AG04450 (cell line): ENCODE results near the gene ANKS1B. TPM values are rescaled to one million over a fixed set of nuclear protein-coding genes. Genes with fewer than 3 reads are reported as not detected.

Experiments used
- CTCF ChIA-PET: fragments of 300-600, 350-600 bp; formaldehyde crosslinking; extraction: SDS; loops from one replicate; lab custom pipeline; 2022; ENCODE audit warnings: antibody characterized with exemption, inconsistent platforms; lab: Charles Lee
- POLR2A ChIA-PET: fragments of 350-600 bp; formaldehyde crosslinking; extraction: SDS; loops from one replicate; lab custom pipeline; 2021; ENCODE audit warnings: antibody characterized with exemption, inconsistent platforms; lab: Yijun Ruan, JAX
- DNase-seq: peaks from one replicate; pipeline ENCODE4 v3.0.0-alpha.2; 2011; ENCODE audit warnings: low read depth, low spot score
- H3K27ac ChIP-seq: one replicate; pipeline ENCODE4 v1.5.1; 2012; ENCODE audit warnings: low read depth, low read length, control low read depth
- H3K27me3 ChIP-seq: one replicate; pipeline ENCODE4 v1.6.0; 2012; ENCODE audit warnings: low read length; ENCODE audit not compliant: control insufficient read depth, insufficient read depth
- H3K4me3 ChIP-seq: 2 replicates; pipeline ENCODE4 v1.5.1; 2011; ENCODE audit warnings: mild to moderate bottlenecking, low read depth, low read length, control low read depth
- H3K9me3 ChIP-seq: 2 replicates; pipeline ENCODE4 v1.5.1; 2012; ENCODE audit warnings: low read length; ENCODE audit not compliant: control insufficient read depth, insufficient read depth
- CTCF ChIP-seq: IDR thresholded peaks from 2 replicates; pipeline ENCODE4 v1.5.1; 2011; ENCODE audit warnings: low read depth, low read length, control low read depth, inconsistent platforms
- polyA plus RNA-seq: library from polyadenylated mRNA; depleted of rRNA; stranded (reverse); fragments of >200 nt; gene quantifications from 2 replicates; pipeline ENCODE4 v1.2.3, GENCODE V29; 2011

ANKS1B gene
- polyA plus RNA-seq, 1 experiment, result 0.22 TPM

- no peak overlapping the region for H3K4me3 ChIP-seq
- ChIA-PET CTCF (interaction anchor here (0.5 to 3.4 kb wide), 44 partner anchors 8 to 1833 kb away, joined by 3 to 44 read pairs (median 5); no protein-coding TSS in a partner anchor), POLR2A (no interaction called here)
- peak; percentile 72 for TF ChIP-seq CTCF
- no peak overlapping the region for H3K27ac ChIP-seq
- no peak for DNase-seq
- peaks cover 2% of the 10 kb centered on the region for H3K27me3 ChIP-seq
- no peaks in the 10 kb centered on the region for H3K9me3 ChIP-seq
Observed at GRCh38 chr12:98998697-98999299, 985.9 kb downstream of the ANKS1B start.

GRCh38 chr12:98997899-98998298, 986.8 kb downstream of the ANKS1B start:
- Histone ChIP-seq H3K4me3 (no peak overlapping the region), H3K9me3 (no peaks in the 10 kb centered on the region), H3K27me3 (peaks cover 2% of the 10 kb centered on the region), H3K27ac (no peak overlapping the region)
- CTCF ChIA-PET, result interaction anchor here (0.8 to 3.4 kb wide), 25 partner anchors 9 to 580 kb away, joined by 3 to 44 read pairs (median 6); no protein-coding TSS in a partner anchor
- TF ChIP-seq CTCF, result no peak
- POLR2A ChIA-PET, result no interaction called here
- no peak for DNase-seq

GRCh38 chr12:98990648-98991047, 994.1 kb downstream of the ANKS1B start:
- Histone ChIP-seq H3K27me3 (no peaks in the 10 kb centered on the region), H3K27ac (no peak overlapping the region), H3K9me3 (no peaks in the 10 kb centered on the region), H3K4me3 (no peak overlapping the region)
- CTCF ChIA-PET, result interaction anchor here (1.0 kb wide), 1 partner anchor 53 kb away, joined by 3 read pairs; no protein-coding TSS in a partner anchor
- no peak for TF ChIP-seq CTCF
- DNase-seq, result no peak
- POLR2A ChIA-PET, result no interaction called here

- no peaks in the 10 kb centered on the region for H3K27me3 ChIP-seq
- H3K4me3 ChIP-seq, result no peak overlapping the region
- no peak for TF ChIP-seq CTCF
- ChIA-PET POLR2A (no interaction called here), CTCF (no interaction called here)
- no peak for DNase-seq
- no peak overlapping the region for H3K27ac ChIP-seq
- no peaks in the 10 kb centered on the region; the same call in 1 of the 2 replicates for H3K9me3 ChIP-seq
Observed at GRCh38 chr12:98985156-98985555, 999.6 kb downstream of the ANKS1B start.

- Histone ChIP-seq H3K27ac (no peak overlapping the region), H3K9me3 (no peaks in the 10 kb centered on the region; the same call in 1 of the 2 replicates), H3K4me3 (no peak overlapping the region), H3K27me3 (no peaks in the 10 kb centered on the region)
- no peak for DNase-seq
- ChIA-PET POLR2A (no interaction called here), CTCF (interaction anchor here (0.9 kb wide), 1 partner anchor 15 kb away, joined by 3 read pairs; no protein-coding TSS in a partner anchor)
- no peak for TF ChIP-seq CTCF
Observed at GRCh38 chr12:98983647-98984046, 1001.1 kb downstream of the ANKS1B start.
